GM21723 (cell line): Measurements from ENCODE around the gene USP13.
"Not testable (repeated sequence)": the region's sequence is repeated elsewhere in the genome, so short reads cannot be mapped to it uniquely, and the experiment has no call there.

Experiments
- ATAC-seq: cut with Tn5 transposase; IDR thresholded peaks from one replicate; pipeline ENCODE4 v1.9.1; 2021; ENCODE audit warnings: mild to moderate bottlenecking, moderate library complexity; ENCODE audit not compliant: unreplicated experiment

Gene USP13

GRCh38 chr3:179652447-179653095 is at the start of gene USP13:
USP13 (plus strand) TSS chr3:179653040; CDS start chr3:179653226, 186 bp downstream.
- peak; percentile 58 for ATAC-seq

DNA sequence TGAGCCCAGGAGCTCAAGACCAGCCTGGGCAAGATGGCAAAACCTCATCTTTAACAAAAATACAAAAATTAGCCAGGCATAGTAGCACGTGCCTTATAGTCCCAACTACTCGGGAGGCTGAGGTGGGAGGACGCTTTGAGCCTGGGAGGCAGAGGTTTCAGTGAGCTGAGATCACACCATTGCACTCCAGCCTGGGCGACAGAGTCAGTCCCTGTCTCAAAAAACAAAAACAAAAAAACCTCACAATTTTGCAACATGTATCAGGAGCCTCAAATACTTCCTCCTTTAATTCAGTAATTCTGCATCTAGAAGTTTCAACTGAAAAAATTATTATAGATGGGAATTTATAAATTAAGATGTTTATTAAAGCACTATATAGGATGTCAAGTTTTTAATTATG is 49.5 kb upstream of the USP13 start:
- no peak for ATAC-seq

DNA sequence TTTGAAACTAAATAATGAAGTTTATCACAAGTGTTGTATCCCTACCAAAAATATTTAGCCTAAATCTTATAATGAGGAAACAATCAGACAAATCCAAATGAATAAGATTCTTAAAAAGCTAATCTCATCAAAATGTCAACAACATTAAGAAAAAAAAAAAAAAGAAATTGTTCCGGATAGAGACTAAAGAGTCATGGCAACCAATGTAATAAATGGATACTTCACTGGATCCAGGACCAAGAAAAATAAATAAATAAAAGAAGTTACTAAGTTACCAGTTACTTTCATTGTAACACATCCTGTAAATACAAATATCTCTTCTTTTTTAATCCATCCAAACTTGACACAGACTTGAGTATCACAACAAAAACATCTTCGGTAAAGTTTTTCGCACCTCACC is 49.0 kb upstream of the USP13 start:
- no peak for ATAC-seq

- peak; percentile 97 for ATAC-seq
These were observed 48.3 kb upstream of the USP13 start, which contains the start of the genes MRPL47 and NDUFB5 for GRCh38 chr3:179604321-179605078. MRPL47 (minus strand) TSS chr3:179604638; CDS start chr3:179604624, 14 bp downstream. NDUFB5 (plus strand) TSS chr3:179604794; CDS start chr3:179604816, 22 bp downstream.

GRCh38 chr3:179606534-179607085 is 46.2 kb upstream of the USP13 start:
- peak; percentile 25 for ATAC-seq

GRCh38 chr3:179608931-179609720 is 43.7 kb upstream of the USP13 start:
- ATAC-seq, result peak; percentile 51

- ATAC-seq, result no peak
These were observed 42.8 kb upstream of the USP13 start for GRCh38 chr3:179610066-179610465.

- ATAC-seq, result no peak
These were observed 39.0 kb upstream of the USP13 start for GRCh38 chr3:179613807-179614206.

- ATAC-seq, result no peak
These were observed 37.2 kb upstream of the USP13 start for GRCh38 chr3:179615458-179616173.

- ATAC-seq, result no peak
These were observed 30.8 kb upstream of the USP13 start for GRCh38 chr3:179622023-179622422.

DNA sequence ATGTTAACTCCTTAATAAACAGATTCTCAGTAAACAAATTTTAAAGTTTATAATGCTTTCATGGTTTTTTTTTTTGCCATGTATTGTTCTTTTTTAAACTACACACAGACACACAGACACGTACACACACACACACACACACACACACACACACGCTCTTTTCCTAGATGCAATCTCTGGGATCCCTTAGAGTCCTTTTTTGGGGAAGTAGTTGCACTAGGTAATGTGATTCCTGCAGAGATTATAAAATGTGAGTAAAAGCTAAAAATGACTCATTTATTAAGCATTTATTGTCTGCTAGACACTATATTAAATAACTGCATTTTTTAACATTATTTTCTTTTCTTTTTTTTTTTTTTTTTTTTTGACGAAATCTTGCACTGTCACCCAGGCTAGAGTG is 28.4 kb upstream of the USP13 start:
- ATAC-seq, result no peak

- no peak for ATAC-seq
These were observed 21.9 kb upstream of the USP13 start for GRCh38 chr3:179630753-179631451.

GRCh38 chr3:179640469-179640868 is 12.4 kb upstream of the USP13 start:
- no peak for ATAC-seq

DNA sequence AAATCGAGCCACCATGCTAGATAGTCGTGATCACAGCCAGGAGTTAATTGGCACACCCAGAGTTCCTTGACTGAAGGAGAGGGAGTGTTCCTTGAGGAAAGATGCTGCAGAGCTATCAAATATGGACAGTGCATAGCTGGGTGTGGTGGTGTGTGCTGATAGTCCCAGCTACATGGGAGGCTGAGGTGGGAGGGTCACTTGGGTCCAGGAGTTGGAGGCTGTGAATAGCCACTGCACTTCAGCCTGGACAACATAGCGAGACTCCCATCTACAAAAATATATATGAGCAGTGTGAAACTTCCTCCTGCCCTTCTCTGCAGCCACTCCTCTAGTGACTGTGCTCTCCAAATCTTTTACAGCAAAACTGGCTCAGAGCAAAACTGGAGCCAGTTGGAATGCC is 10.0 kb upstream of the USP13 start:
- ATAC-seq, result no peak

- not testable (repeated sequence) for ATAC-seq
These were observed 9.0 kb upstream of the USP13 start for GRCh38 chr3:179643837-179644236.

DNA sequence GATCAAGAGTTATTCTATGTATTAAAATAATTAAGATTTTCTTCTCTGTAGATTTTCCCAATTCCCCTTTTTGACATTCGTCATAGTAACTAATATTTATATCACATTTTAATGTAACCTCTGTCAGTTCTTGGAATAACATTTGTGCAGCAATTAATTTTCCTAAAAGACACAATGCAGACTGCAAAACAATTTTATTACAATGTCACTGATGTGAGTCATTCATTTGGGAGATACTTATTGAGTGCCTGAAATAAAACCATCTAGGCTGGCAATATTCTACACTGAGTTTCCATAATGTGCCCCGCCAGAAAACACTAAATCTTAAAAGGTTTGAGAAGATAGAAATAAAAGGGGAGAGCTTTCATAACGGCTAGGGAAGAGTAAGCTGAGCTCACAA is 6.7 kb upstream of the USP13 start:
- ATAC-seq, result no peak

DNA sequence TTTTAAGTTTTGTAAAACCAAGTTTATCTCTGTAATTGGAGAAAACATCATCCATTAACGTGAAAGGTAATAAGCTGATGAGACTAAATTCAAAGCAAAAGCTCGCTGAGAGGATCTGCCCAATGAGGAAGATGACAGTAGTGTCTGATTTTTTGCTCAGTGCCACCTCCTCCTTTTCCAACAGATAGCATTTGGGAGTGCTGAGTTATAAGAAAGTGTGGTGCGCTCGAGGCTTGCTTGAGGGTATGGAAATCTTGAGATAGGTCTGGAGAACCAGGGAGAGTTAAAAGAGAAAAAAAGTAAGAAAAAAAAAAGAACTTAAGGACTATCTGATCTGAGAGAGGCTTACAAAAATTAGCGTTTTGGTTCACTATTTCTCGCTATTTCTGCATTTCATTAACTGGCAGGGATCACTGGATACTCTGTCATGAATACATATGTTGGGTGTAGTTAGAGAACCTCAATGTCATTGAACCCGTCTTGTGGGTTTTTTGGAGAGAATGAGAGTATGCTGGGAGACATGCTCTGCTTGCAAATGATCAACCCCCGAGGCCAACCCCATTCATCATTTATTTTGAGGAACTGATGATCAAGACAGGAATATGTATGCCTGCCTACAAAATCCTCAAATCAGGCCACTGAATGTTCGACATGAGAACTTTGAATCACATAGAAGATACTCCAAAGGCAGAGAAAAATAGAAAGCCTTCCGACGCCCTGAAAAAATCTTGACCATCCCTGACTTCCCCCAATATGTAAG is 973 bp upstream of the USP13 start:
- ATAC-seq, result no peak

GRCh38 chr3:179653096-179653797 is 407 bp downstream of the USP13 start:
- ATAC-seq, result peak; percentile 70

DNA sequence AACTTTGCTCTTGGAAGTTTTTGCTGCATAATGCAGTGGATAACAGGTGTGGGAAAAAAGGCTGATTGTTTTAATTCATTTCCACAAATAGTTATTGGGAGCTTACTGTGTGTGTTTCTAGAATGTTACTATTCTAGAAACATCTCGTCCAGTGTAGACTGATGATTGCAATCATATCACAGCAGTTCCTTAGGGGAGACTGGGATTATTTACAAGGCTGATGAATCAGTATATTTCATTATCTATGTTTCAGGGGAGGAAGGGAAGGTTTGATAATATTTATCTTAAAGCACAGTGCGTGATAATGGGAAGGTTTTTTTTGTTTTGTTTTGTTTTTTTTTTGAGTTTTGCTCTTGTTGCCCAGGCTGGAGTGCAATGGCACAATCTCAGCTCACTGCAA is 2.4 kb downstream of the USP13 start:
- ATAC-seq, result no peak
